Tibial nerve (tissue), 3 donors: Measurements from ENCODE around the gene MARCHF10.

ENCODE experiments used
- CTCF ChIP-seq, 5 experiments: fragments of 200-600 bp in 3 of 5; fragments of 450-650 bp in 2 of 5; sonication (generic) in 3 of 5; IDR thresholded peaks; one replicate each; pipeline ENCODE4 v1.5.1; 2016 to 2019; ENCODE audit warnings: antibody characterized with exemption in 5 of 5, mild to moderate bottlenecking in 3 of 5, moderate library complexity in 2 of 5
- POLR2A ChIP-seq, 2 donors: fragments of 450-650 bp; IDR thresholded peaks; one replicate each; pipeline ENCODE4 v1.6.1; 2017; ENCODE audit warnings: antibody characterized with exemption in 2 of 2, mild to moderate bottlenecking in 2 of 2, moderate library complexity in 2 of 2

- TF ChIP-seq CTCF (IDR thresholded peaks at IDR 0.05), result no peak
- no peak for TF ChIP-seq POLR2A (IDR thresholded peaks at IDR 0.05)
Measured at GRCh38 chr17:62653826-62654761, 154.0 kb downstream of the MARCHF10 start.
